Measurements from ENCODE around the gene SLCO2A1. TPM values are rescaled to one million over a fixed set of nuclear protein-coding genes. Genes with fewer than 3 reads are reported as not detected.
A peak's percentile ranks its signal among the peaks of the same experiment; 100 is the strongest.

Gene SLCO2A1
- total and polyA plus RNA-seq, 8 donors = 34.7 to 180 (median 57.6) TPM

- no peak overlapping the region for H3K4me3 ChIP-seq
- H3K36me3 ChIP-seq = no peaks in the 10 kb centered on the region
- ATAC-seq = no peak
- DNase-seq = no peak
- intact Hi-C loops (cut with DNase I) = no loop called here
- peaks cover 0 to 21% of the 10 kb centered on the region in 2 donors for H3K4me1 ChIP-seq
- H3K27ac ChIP-seq = peak overlapping the region in 1 of 2 donors; percentile 5
- H3K27me3 ChIP-seq = no peaks in the 10 kb centered on the region
- no peaks in the 10 kb centered on the region for H3K9me3 ChIP-seq
- TF ChIP-seq, protein P1, sequence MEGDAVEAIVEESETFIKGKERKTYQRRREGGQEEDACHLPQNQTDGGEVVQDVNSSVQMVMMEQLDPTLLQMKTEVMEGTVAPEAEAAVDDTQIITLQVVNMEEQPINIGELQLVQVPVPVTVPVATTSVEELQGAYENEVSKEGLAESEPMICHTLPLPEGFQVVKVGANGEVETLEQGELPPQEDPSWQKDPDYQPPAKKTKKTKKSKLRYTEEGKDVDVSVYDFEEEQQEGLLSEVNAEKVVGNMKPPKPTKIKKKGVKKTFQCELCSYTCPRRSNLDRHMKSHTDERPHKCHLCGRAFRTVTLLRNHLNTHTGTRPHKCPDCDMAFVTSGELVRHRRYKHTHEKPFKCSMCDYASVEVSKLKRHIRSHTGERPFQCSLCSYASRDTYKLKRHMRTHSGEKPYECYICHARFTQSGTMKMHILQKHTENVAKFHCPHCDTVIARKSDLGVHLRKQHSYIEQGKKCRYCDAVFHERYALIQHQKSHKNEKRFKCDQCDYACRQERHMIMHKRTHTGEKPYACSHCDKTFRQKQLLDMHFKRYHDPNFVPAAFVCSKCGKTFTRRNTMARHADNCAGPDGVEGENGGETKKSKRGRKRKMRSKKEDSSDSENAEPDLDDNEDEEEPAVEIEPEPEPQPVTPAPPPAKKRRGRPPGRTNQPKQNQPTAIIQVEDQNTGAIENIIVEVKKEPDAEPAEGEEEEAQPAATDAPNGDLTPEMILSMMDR (IDR thresholded peaks at IDR 0.05) = no peak
These were observed 41.0 kb downstream of the SLCO2A1 start for GRCh38 chr3:133988631-133989161.

DNA sequence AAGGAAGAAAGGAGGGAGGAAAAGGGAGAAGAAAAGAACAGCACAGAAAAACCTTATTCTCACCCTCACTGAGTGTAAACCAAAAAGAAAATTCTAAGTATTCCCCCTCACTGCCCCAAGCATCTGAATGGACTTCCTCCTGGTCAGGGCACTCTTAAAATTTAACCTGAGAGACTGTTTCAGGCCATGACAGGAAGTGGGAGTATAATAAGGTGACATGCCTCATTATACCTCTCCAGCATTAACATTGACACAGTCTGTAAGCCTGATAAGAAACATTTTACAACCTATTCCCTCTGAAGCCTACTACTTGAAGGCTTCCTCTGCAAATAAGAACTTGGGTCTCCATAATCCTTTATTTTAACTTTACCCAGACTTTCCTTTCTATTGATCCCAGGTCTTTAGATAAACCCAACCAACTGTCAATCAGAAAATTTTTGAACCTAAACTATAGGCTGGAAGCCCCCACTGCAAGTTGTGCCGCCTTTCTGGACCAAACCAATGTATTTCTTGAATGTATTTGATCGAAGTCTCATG lies 41.7 kb downstream of the SLCO2A1 start:
- Histone ChIP-seq H3K27ac (peak overlapping the region in 1 of 2 donors; percentile 15), H3K9me3 (no peaks in the 10 kb centered on the region), H3K4me3 (no peak overlapping the region), H3K27me3 (no peaks in the 10 kb centered on the region), H3K4me1 (peaks cover 0 to 21% of the 10 kb centered on the region in 2 donors), H3K36me3 (no peaks in the 10 kb centered on the region)
- ATAC-seq = no peak
- no peak for DNase-seq
- TF ChIP-seq, protein P1 (IDR thresholded peaks at IDR 0.05) = no peak
- intact Hi-C loops (cut with DNase I) = no loop called here

DNA sequence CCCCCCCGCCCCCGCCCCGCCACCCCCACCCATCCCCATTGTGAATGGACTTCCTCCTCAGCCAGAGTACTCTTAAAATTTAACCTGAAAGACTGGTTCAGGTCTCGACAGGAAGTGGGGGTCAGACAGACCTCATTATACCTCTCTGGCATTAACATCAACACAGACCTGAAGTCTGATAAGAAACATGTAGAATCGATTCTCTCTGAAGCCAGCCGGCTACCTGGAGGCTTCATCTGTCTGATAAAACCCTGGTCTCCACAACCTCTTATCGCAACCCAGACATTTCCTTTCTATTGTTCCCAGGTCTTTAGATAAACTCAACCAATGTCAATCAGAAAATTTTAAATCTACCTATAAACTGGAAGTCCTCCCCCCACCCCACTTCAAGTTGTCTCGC lies 42.6 kb downstream of the SLCO2A1 start:
- H3K27me3 ChIP-seq = no peaks in the 10 kb centered on the region
- no peak overlapping the region for H3K4me3 ChIP-seq
- H3K4me1 ChIP-seq = peaks cover 0 to 12% of the 10 kb centered on the region in 2 donors
- TF ChIP-seq, protein P1 (IDR thresholded peaks at IDR 0.05) = no peak
- intact Hi-C loops (cut with DNase I) = no loop called here
- H3K36me3 ChIP-seq = no peaks in the 10 kb centered on the region
- DNase-seq (peak in 1 of 4 donors; percentile 34), ATAC-seq (no peak)
- H3K9me3 ChIP-seq = no peaks in the 10 kb centered on the region
- no peak overlapping the region for H3K27ac ChIP-seq

GRCh38 chr3:133986311-133986710 lies 43.4 kb downstream of the SLCO2A1 start:
- TF ChIP-seq, protein P1 (IDR thresholded peaks at IDR 0.05) = no peak
- Histone ChIP-seq H3K36me3 (no peaks in the 10 kb centered on the region), H3K27me3 (no peaks in the 10 kb centered on the region), H3K9me3 (no peaks in the 10 kb centered on the region), H3K4me1 (peaks cover 0 to 6% of the 10 kb centered on the region in 2 donors), H3K27ac (no peak overlapping the region), H3K4me3 (no peak overlapping the region)
- peak in 1 of 4 donors; percentile 16 for DNase-seq
- peak; percentile 41 for ATAC-seq
- intact Hi-C loops (cut with DNase I) = no loop called here

- no peak overlapping the region for H3K4me3 ChIP-seq
- H3K36me3 ChIP-seq = no peaks in the 10 kb centered on the region
- DNase-seq (no peak), ATAC-seq (no peak)
- H3K4me1 ChIP-seq = peaks cover 0 to 2% of the 10 kb centered on the region in 2 donors
- intact Hi-C loops (cut with DNase I) = no loop called here
- TF ChIP-seq, protein P1 (IDR thresholded peaks at IDR 0.05) = no peak
- H3K9me3 ChIP-seq = no peaks in the 10 kb centered on the region
- H3K27ac ChIP-seq = no peak overlapping the region
- H3K27me3 ChIP-seq = no peaks in the 10 kb centered on the region
These were observed 44.8 kb downstream of the SLCO2A1 start for GRCh38 chr3:133984975-133985374.
